A673 (cell line): ENCODE results near the gene DAPK2. TPM values are rescaled to one million over a fixed set of nuclear protein-coding genes. Genes with fewer than 3 reads are reported as not detected.

Source experiments
- BruUV-seq: library from RNA; stranded (reverse); fragments of 400-500 nt; replicated peaks from 2 replicates; lab custom pipeline; 2021; lab: Mats Ljungman, UMichigan
- CTCF ChIA-PET: fragments of 300-600 bp; sonication (Branson Sonifier 250); formaldehyde crosslinking; loops from one replicate; lab custom pipeline; 2022; ENCODE audit warnings: antibody characterized with exemption; lab: Charles Lee
- POLR2A ChIA-PET: fragments of 300-600 bp; sonication (Branson Sonifier 250); formaldehyde crosslinking; loops from one replicate; lab custom pipeline; 2022; ENCODE audit warnings: antibody characterized with exemption; ENCODE audit not compliant: low non-redundant PET; lab: Charles Lee
- DNase-seq: peaks from one replicate; pipeline ENCODE4 v3.0.0-alpha.2; 2015; ENCODE audit warnings: low spot score
- H3K27ac ChIP-seq: fragments of 200-600 bp; sonication (generic); 2 replicates; pipeline ENCODE4 v1.5.1; 2016; ENCODE audit warnings: mixed run types, low read depth, mild to moderate bottlenecking, mixed read lengths, antibody characterized with exemption, low read length; ENCODE audit not compliant: poor library complexity, severe bottlenecking
- H3K27me3 ChIP-seq: fragments of 200-600 bp; sonication (generic); replicated peaks from 2 replicates; pipeline ENCODE4 v1.6.1; 2017; ENCODE audit warnings: mixed run types, low read depth, mild to moderate bottlenecking, mixed read lengths, antibody characterized with exemption, low read length; ENCODE audit not compliant: insufficient read depth, poor library complexity
- H3K36me3 ChIP-seq: fragments of 200-600 bp; sonication (generic); 2 replicates; pipeline ENCODE4 v1.6.1; 2016; ENCODE audit warnings: mixed run types, mild to moderate bottlenecking, mixed read lengths, antibody characterized with exemption, low read length; ENCODE audit not compliant: insufficient read depth, poor library complexity, severe bottlenecking
- H3K4me1 ChIP-seq: fragments of 200-600 bp; sonication (generic); 2 replicates; pipeline ENCODE4 v1.6.1; 2017; ENCODE audit warnings: mixed run types, mild to moderate bottlenecking, mixed read lengths, antibody characterized with exemption, low read length; ENCODE audit not compliant: insufficient read depth, poor library complexity, severe bottlenecking
- H3K4me3 ChIP-seq: fragments of 200-600 bp; sonication (generic); 2 replicates; pipeline ENCODE4 v1.5.1; 2016; ENCODE audit warnings: low read depth, mixed run types, mild to moderate bottlenecking, mixed read lengths, low read length; ENCODE audit not compliant: poor library complexity, severe bottlenecking
- H3K9me3 ChIP-seq: fragments of 200-600 bp; sonication (generic); 2 replicates; pipeline ENCODE4 v1.6.1; 2016; ENCODE audit warnings: mixed run types, low read depth, mild to moderate bottlenecking, mixed read lengths, antibody characterized with exemption, low read length; ENCODE audit not compliant: poor library complexity, severe bottlenecking
- EZH2 ChIP-seq: fragments of 200-600 bp; sonication (generic); IDR thresholded peaks from 2 replicates; pipeline ENCODE4 v1.6.1; 2017; ENCODE audit warnings: borderline replicate concordance, low read depth, mild to moderate bottlenecking, mixed read lengths, antibody characterized with exemption, low read length; ENCODE audit not compliant: poor library complexity, severe bottlenecking
- intact Hi-C: fragments of 100-400 bp; cut with micrococcal nuclease; formaldehyde crosslinking; loops from one replicate; pipeline ENCODE4 v1.10.0; 2022; ENCODE audit not compliant: unreplicated experiment
- total RNA-seq: library from RNA; stranded (reverse); gene quantifications from 2 replicates; pipeline ENCODE4 v1.2.3, GENCODE V29; 2021
- TF ChIP-seq, protein P1 (sequence below): fragments of 300-800, 200-600 bp; sonication (generic); conservative IDR thresholded peaks from 2 replicates; pipeline ENCODE4 v1.5.1; 2017; ENCODE audit warnings: low read depth, mild to moderate bottlenecking, antibody characterized with exemption, low read length, moderate library complexity, mixed read lengths

The DAPK2 gene
- total RNA-seq, 1 experiment from 2014 or later: 19.2 TPM

GRCh38 chr15:63888146-63888545 lies 158.1 kb downstream of the DAPK2 start:
- ChIA-PET CTCF (no interaction called here), POLR2A (no interaction called here)
- H3K4me1 ChIP-seq: no peaks in the 10 kb centered on the region
- H3K4me3 ChIP-seq: no peak overlapping the region
- no TSS peak for BruUV-seq
- H3K9me3 ChIP-seq: no peaks in the 10 kb centered on the region
- TF ChIP-seq EZH2: no peak
- TF ChIP-seq, protein P1, sequence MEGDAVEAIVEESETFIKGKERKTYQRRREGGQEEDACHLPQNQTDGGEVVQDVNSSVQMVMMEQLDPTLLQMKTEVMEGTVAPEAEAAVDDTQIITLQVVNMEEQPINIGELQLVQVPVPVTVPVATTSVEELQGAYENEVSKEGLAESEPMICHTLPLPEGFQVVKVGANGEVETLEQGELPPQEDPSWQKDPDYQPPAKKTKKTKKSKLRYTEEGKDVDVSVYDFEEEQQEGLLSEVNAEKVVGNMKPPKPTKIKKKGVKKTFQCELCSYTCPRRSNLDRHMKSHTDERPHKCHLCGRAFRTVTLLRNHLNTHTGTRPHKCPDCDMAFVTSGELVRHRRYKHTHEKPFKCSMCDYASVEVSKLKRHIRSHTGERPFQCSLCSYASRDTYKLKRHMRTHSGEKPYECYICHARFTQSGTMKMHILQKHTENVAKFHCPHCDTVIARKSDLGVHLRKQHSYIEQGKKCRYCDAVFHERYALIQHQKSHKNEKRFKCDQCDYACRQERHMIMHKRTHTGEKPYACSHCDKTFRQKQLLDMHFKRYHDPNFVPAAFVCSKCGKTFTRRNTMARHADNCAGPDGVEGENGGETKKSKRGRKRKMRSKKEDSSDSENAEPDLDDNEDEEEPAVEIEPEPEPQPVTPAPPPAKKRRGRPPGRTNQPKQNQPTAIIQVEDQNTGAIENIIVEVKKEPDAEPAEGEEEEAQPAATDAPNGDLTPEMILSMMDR: no peak
- no peaks in the 10 kb centered on the region for H3K36me3 ChIP-seq
- intact Hi-C loops: no loop called here
- H3K27ac ChIP-seq: no peak overlapping the region
- DNase-seq: no peak
- H3K27me3 ChIP-seq: no peaks in the 10 kb centered on the region

- ChIA-PET POLR2A (no interaction called here), CTCF (no interaction called here)
- intact Hi-C loops: no loop called here
- DNase-seq: no peak
- Histone ChIP-seq H3K4me1 (no peaks in the 10 kb centered on the region), H3K4me3 (no peak overlapping the region), H3K9me3 (no peaks in the 10 kb centered on the region), H3K27me3 (no peaks in the 10 kb centered on the region), H3K27ac (no peak overlapping the region), H3K36me3 (no peaks in the 10 kb centered on the region)
- TF ChIP-seq, protein P1: no peak
- TF ChIP-seq EZH2: no peak
- BruUV-seq: no TSS peak
Observed at GRCh38 chr15:63887630-63888029, 158.7 kb downstream of the DAPK2 start.

- TF ChIP-seq, protein P1: no peak
- TF ChIP-seq EZH2: no peak
- CTCF ChIA-PET: no interaction called here
Observed at GRCh38 chr15:63884953-63885352, 161.3 kb downstream of the DAPK2 start.

More at GRCh38 chr15:63884953-63885352, 161.3 kb downstream of the DAPK2 start:
- POLR2A ChIA-PET: no interaction called here
- Histone ChIP-seq H3K4me1 (no peaks in the 10 kb centered on the region), H3K4me3 (no peak overlapping the region), H3K27me3 (no peaks in the 10 kb centered on the region), H3K9me3 (no peaks in the 10 kb centered on the region), H3K36me3 (no peaks in the 10 kb centered on the region), H3K27ac (no peak overlapping the region)
- DNase-seq: no peak
- intact Hi-C loops: no loop called here
- BruUV-seq: no TSS peak
